ENCODE measurements around the gene ENHO.
"Not testable (repeated sequence)": the region's sequence is repeated elsewhere in the genome, so short reads cannot be mapped to it uniquely, and the experiment has no call there.

ENHO gene

GRCh38 chr9:34498553-34498952 is 24.2 kb downstream of the ENHO start:
- no peaks in the 10 kb centered on the region; the same call in 1 of the 2 replicates for H3K4me1 ChIP-seq (ENCODE audit: control insufficient read depth, insufficient read depth, low read length)

GRCh38 chr9:34496149-34496712 is 26.6 kb downstream of the ENHO start:
- no peak for DNase-seq (ENCODE audit: low read depth, low spot score)
- H3K4me3 ChIP-seq (ENCODE audit: low read length): no peak overlapping the region
- H3K9me3 ChIP-seq (ENCODE audit: control insufficient read depth, insufficient read depth, low read length): no peaks in the 10 kb centered on the region
- H3K27me3 ChIP-seq (ENCODE audit: control insufficient read depth, insufficient read depth, low read length): no peaks in the 10 kb centered on the region
- WGBS (ENCODE audit: insufficient coverage, insufficient read length): no CpG with 5 or more reads among the region's 6 CpGs
- no peaks in the 10 kb centered on the region for H3K4me1 ChIP-seq (ENCODE audit: control insufficient read depth, insufficient read depth, low read length)
- H3K36me3 ChIP-seq (ENCODE audit: control insufficient read depth, insufficient read depth, low read length): peaks cover 2% of the 10 kb centered on the region; the same call in 1 of the 2 replicates
- H3K27ac ChIP-seq (ENCODE audit: low read length): no peak overlapping the region

More at GRCh38 chr9:34498553-34498952, 24.2 kb downstream of the ENHO start:
- no peak for DNase-seq (ENCODE audit: low read depth, low spot score)
- H3K4me3 ChIP-seq (ENCODE audit: low read length): no peak overlapping the region
- H3K27ac ChIP-seq (ENCODE audit: low read length): no peak overlapping the region
- H3K27me3 ChIP-seq (ENCODE audit: control insufficient read depth, insufficient read depth, low read length): no peaks in the 10 kb centered on the region
- WGBS (ENCODE audit: insufficient coverage, insufficient read length): no CpG with 5 or more reads among the region's 3 CpGs
- no peaks in the 10 kb centered on the region for H3K9me3 ChIP-seq (ENCODE audit: control insufficient read depth, insufficient read depth, low read length)
- H3K36me3 ChIP-seq (ENCODE audit: control insufficient read depth, insufficient read depth, low read length): no peaks in the 10 kb centered on the region

- DNase-seq (ENCODE audit: low read depth, low spot score): no peak
- Histone ChIP-seq H3K36me3 (ENCODE audit: control insufficient read depth, insufficient read depth, low read length) (peaks cover 2% of the 10 kb centered on the region; the same call in 1 of the 2 replicates), H3K4me1 (ENCODE audit: control insufficient read depth, insufficient read depth, low read length) (no peaks in the 10 kb centered on the region), H3K27ac (ENCODE audit: low read length) (no peak overlapping the region), H3K27me3 (ENCODE audit: control insufficient read depth, insufficient read depth, low read length) (no peaks in the 10 kb centered on the region), H3K4me3 (ENCODE audit: low read length) (no peak overlapping the region), H3K9me3 (ENCODE audit: control insufficient read depth, insufficient read depth, low read length) (no peaks in the 10 kb centered on the region)
- WGBS (ENCODE audit: insufficient coverage, insufficient read length): no CpG with 5 or more reads among the region's 8 CpGs
Observed at GRCh38 chr9:34493972-34494535, 28.7 kb downstream of the ENHO start.

GRCh38 chr9:34492051-34492450 is 30.7 kb downstream of the ENHO start:
- DNase-seq (ENCODE audit: low read depth, low spot score): no peak
- Histone ChIP-seq H3K4me1 (ENCODE audit: control insufficient read depth, insufficient read depth, low read length) (no peaks in the 10 kb centered on the region), H3K9me3 (ENCODE audit: control insufficient read depth, insufficient read depth, low read length) (no peaks in the 10 kb centered on the region), H3K27me3 (ENCODE audit: control insufficient read depth, insufficient read depth, low read length) (no peaks in the 10 kb centered on the region), H3K27ac (ENCODE audit: low read length) (no peak overlapping the region), H3K36me3 (ENCODE audit: control insufficient read depth, insufficient read depth, low read length) (peaks cover 2% of the 10 kb centered on the region; the same call in 1 of the 2 replicates), H3K4me3 (ENCODE audit: low read length) (no peak overlapping the region)
- no CpG with 5 or more reads among the region's 2 CpGs for WGBS (ENCODE audit: insufficient coverage, insufficient read length)

GRCh38 chr9:34491596-34491995 is 31.2 kb downstream of the ENHO start:
- Histone ChIP-seq H3K9me3 (ENCODE audit: control insufficient read depth, insufficient read depth, low read length) (no peaks in the 10 kb centered on the region), H3K4me3 (ENCODE audit: low read length) (no peak overlapping the region), H3K4me1 (ENCODE audit: control insufficient read depth, insufficient read depth, low read length) (no peaks in the 10 kb centered on the region), H3K36me3 (ENCODE audit: control insufficient read depth, insufficient read depth, low read length) (peaks cover 2% of the 10 kb centered on the region; the same call in 1 of the 2 replicates), H3K27ac (ENCODE audit: low read length) (no peak overlapping the region), H3K27me3 (ENCODE audit: control insufficient read depth, insufficient read depth, low read length) (no peaks in the 10 kb centered on the region)
- no CpG with 5 or more reads among the region's 2 CpGs for WGBS (ENCODE audit: insufficient coverage, insufficient read length)
- DNase-seq (ENCODE audit: low read depth, low spot score): no peak

- no peaks in the 10 kb centered on the region for H3K4me1 ChIP-seq (ENCODE audit: control insufficient read depth, insufficient read depth, low read length)
- H3K27ac ChIP-seq (ENCODE audit: low read length): no peak overlapping the region
- no CpG with 5 or more reads among the region's 3 CpGs for WGBS (ENCODE audit: insufficient coverage, insufficient read length)
- H3K36me3 ChIP-seq (ENCODE audit: control insufficient read depth, insufficient read depth, low read length): peaks cover 2% of the 10 kb centered on the region; the same call in 1 of the 2 replicates
- no peaks in the 10 kb centered on the region for H3K27me3 ChIP-seq (ENCODE audit: control insufficient read depth, insufficient read depth, low read length)
- no peaks in the 10 kb centered on the region for H3K9me3 ChIP-seq (ENCODE audit: control insufficient read depth, insufficient read depth, low read length)
- DNase-seq (ENCODE audit: low read depth, low spot score): no peak
- no peak overlapping the region for H3K4me3 ChIP-seq (ENCODE audit: low read length)
Observed at GRCh38 chr9:34490760-34491159, 32.0 kb downstream of the ENHO start.

- Histone ChIP-seq H3K4me1 (ENCODE audit: control insufficient read depth, insufficient read depth, low read length) (no peaks in the 10 kb centered on the region), H3K9me3 (ENCODE audit: control insufficient read depth, insufficient read depth, low read length) (no peaks in the 10 kb centered on the region), H3K27me3 (ENCODE audit: control insufficient read depth, insufficient read depth, low read length) (no peaks in the 10 kb centered on the region), H3K36me3 (ENCODE audit: control insufficient read depth, insufficient read depth, low read length) (peaks cover 2% of the 10 kb centered on the region; the same call in 1 of the 2 replicates), H3K4me3 (ENCODE audit: low read length) (no peak overlapping the region), H3K27ac (ENCODE audit: low read length) (no peak overlapping the region)
- no CpG with 5 or more reads among the region's 1 CpG for WGBS (ENCODE audit: insufficient coverage, insufficient read length)
- no peak for DNase-seq (ENCODE audit: low read depth, low spot score)
Observed at GRCh38 chr9:34490360-34490759, 32.4 kb downstream of the ENHO start.

GRCh38 chr9:34486572-34486971 is 36.2 kb downstream of the ENHO start:
- Histone ChIP-seq H3K9me3 (ENCODE audit: control insufficient read depth, insufficient read depth, low read length) (no peaks in the 10 kb centered on the region), H3K36me3 (ENCODE audit: control insufficient read depth, insufficient read depth, low read length) (peaks cover 2% of the 10 kb centered on the region; the same call in 1 of the 2 replicates), H3K4me3 (ENCODE audit: low read length) (no peak overlapping the region), H3K27me3 (ENCODE audit: control insufficient read depth, insufficient read depth, low read length) (no peaks in the 10 kb centered on the region), H3K4me1 (ENCODE audit: control insufficient read depth, insufficient read depth, low read length) (no peaks in the 10 kb centered on the region), H3K27ac (ENCODE audit: low read length) (no peak overlapping the region)
- no peak for DNase-seq (ENCODE audit: low read depth, low spot score)
- no CpG with 5 or more reads among the region's 3 CpGs for WGBS (ENCODE audit: insufficient coverage, insufficient read length)

- no peak overlapping the region for H3K4me3 ChIP-seq (ENCODE audit: low read length)
- WGBS (ENCODE audit: insufficient coverage, insufficient read length): no CpG with 5 or more reads among the region's 6 CpGs
- no peaks in the 10 kb centered on the region for H3K4me1 ChIP-seq (ENCODE audit: control insufficient read depth, insufficient read depth, low read length)
- H3K27me3 ChIP-seq (ENCODE audit: control insufficient read depth, insufficient read depth, low read length): no peaks in the 10 kb centered on the region
- no peak for DNase-seq (ENCODE audit: low read depth, low spot score)
- H3K27ac ChIP-seq (ENCODE audit: low read length): no peak overlapping the region
- no peaks in the 10 kb centered on the region for H3K9me3 ChIP-seq (ENCODE audit: control insufficient read depth, insufficient read depth, low read length)
- no peaks in the 10 kb centered on the region for H3K36me3 ChIP-seq (ENCODE audit: control insufficient read depth, insufficient read depth, low read length)
Observed at GRCh38 chr9:34485822-34486221, 37.0 kb downstream of the ENHO start.

- DNase-seq (ENCODE audit: low read depth, low spot score): no peak
- Histone ChIP-seq H3K36me3 (ENCODE audit: control insufficient read depth, insufficient read depth, low read length) (no peaks in the 10 kb centered on the region), H3K27me3 (ENCODE audit: control insufficient read depth, insufficient read depth, low read length) (no peaks in the 10 kb centered on the region), H3K4me1 (ENCODE audit: control insufficient read depth, insufficient read depth, low read length) (no peaks in the 10 kb centered on the region), H3K27ac (ENCODE audit: low read length) (no peak overlapping the region), H3K4me3 (ENCODE audit: low read length) (no peak overlapping the region), H3K9me3 (ENCODE audit: control insufficient read depth, insufficient read depth, low read length) (no peaks in the 10 kb centered on the region)
Observed at GRCh38 chr9:34484678-34485077, 38.1 kb downstream of the ENHO start.

GRCh38 chr9:34482746-34483145 is 40.0 kb downstream of the ENHO start:
- not testable (repeated sequence) for DNase-seq (ENCODE audit: low read depth, low spot score); H3K27me3 ChIP-seq (ENCODE audit: control insufficient read depth, insufficient read depth, low read length); H3K9me3 ChIP-seq (ENCODE audit: control insufficient read depth, insufficient read depth, low read length); H3K4me3 ChIP-seq (ENCODE audit: low read length); H3K36me3 ChIP-seq (ENCODE audit: control insufficient read depth, insufficient read depth, low read length); H3K27ac ChIP-seq (ENCODE audit: low read length); H3K4me1 ChIP-seq (ENCODE audit: control insufficient read depth, insufficient read depth, low read length)
- no CpG with 5 or more reads among the region's 27 CpGs for WGBS (ENCODE audit: insufficient coverage, insufficient read length)
